Pancreas (tissue), 10 donors: Measurements from ENCODE around the gene MAP3K8. TPM values are rescaled to one million over a fixed set of nuclear protein-coding genes. Genes with fewer than 3 reads are reported as not detected.
"Not testable (repeated sequence)": the region's sequence is repeated elsewhere in the genome, so short reads cannot be mapped to it uniquely, and the experiment has no call there.

Experiments used
- ATAC-seq, 4 donors: fragments of 200-7000 bp; cut with Tn5 transposase; one replicate each; pipeline versions ENCODE4 v1.8.0 to v1.9.1; 2020; ENCODE audit warnings: mild to moderate bottlenecking in 4 of 4, moderate library complexity in 4 of 4
- DNase-seq, 6 donors: peaks; one replicate each; pipeline ENCODE4 v3.0.0-alpha.2; 2020
- FAIRE-seq: peaks from 2 replicates; lab custom pipeline; 2012; peaks lifted over from hg19 to GRCh38; lab: Jason Lieb, UNC
- H3K27ac ChIP-seq, 4 donors: fragments of 200-600 bp; sonication (generic); 1 replicate in 3 of 4; 2 replicates in 1 of 4; pipeline versions ENCODE4 v1.5.0 to v1.8.0; 2020
- H3K27me3 ChIP-seq, 4 donors: fragments of 200-600 bp; one replicate each; pipeline ENCODE4 v1.8.0; 2021
- H3K36me3 ChIP-seq, 3 donors: fragments of 200-600 bp; sonication (generic) in 1 of 3; one replicate each; pipeline versions ENCODE4 v1.5.0 to v1.8.0; 2020 to 2021
- H3K4me1 ChIP-seq, 3 donors: fragments of 200-600 bp; one replicate each; pipeline ENCODE4 v1.8.0; 2021
- H3K4me3 ChIP-seq, 4 donors: fragments of 200-600 bp; sonication (generic) in 2 of 4; one replicate each; pipeline versions ENCODE4 v1.5.0 to v1.8.0; 2020 to 2021
- H3K9me3 ChIP-seq, 4 donors: fragments of 200-600 bp; one replicate each; pipeline ENCODE4 v1.8.0; 2021
- CTCF ChIP-seq, 4 donors: fragments of 200-600 bp; sonication (generic) in 3 of 4; IDR thresholded peaks; one replicate each; pipeline versions ENCODE4 v1.5.0 to v1.8.0; 2021; ENCODE audit warnings: antibody characterized with exemption in 4 of 4
- WGBS, 2 donors: extraction: QIAGEN DNeasy Blood & Tissue Kit; methylation state at CpG; one replicate each; pipeline ENCODE4 v1.1.7; 2013; 5-methylcytosine and 5-hydroxymethylcytosine counted together
- intact Hi-C, 3 donors: fragments of 100-400 bp; cut with DNase I; formaldehyde crosslinking; loops; one replicate each; pipeline versions ENCODE4 v1.11.1 to v1.14.2; 2022
- polyA plus RNA-seq, 2 donors: library from polyadenylated mRNA; stranded (reverse); fragments of 200-250 nt; gene quantifications; one replicate each; pipeline ENCODE4 v1.2.3, GENCODE V29; 2013
- total RNA-seq, 6 donors: library from RNA; stranded (reverse); fragmentation: NEBNext Ultra II Directional in 4 of 6; extraction: Animal tissue kit (Norgen Biotek cat#: 25700) in 4 of 6; gene quantifications; one replicate each; pipeline versions ENCODE4 v1.2.1 to v1.2.4, GENCODE V29; 2021 to 2023
- donor health status: healthy with polysubstance abuse.
- donor health status: DM: no; HTN: no; CAD: no; lungs with moderate emphysema.
- donor health status: DM: no; HTN: no; CAD: no.
- donor health status: control.
- donor health status: control.
- donor health status: Bipolar disorder and iron deficiency.
- donor health status: DM: yes; HTN: yes; CAD: no.
- donor health status: DM: no; HTN: no; CAD: no.
- donor health status: DM: no; HTN: no; CAD: no.
- donor health status: DM: yes; HTN: yes; CAD: no.

MAP3K8 gene
- total and polyA plus RNA-seq, 8 donors = 2.8 to 13.0 (median 5.3) TPM

DNA sequence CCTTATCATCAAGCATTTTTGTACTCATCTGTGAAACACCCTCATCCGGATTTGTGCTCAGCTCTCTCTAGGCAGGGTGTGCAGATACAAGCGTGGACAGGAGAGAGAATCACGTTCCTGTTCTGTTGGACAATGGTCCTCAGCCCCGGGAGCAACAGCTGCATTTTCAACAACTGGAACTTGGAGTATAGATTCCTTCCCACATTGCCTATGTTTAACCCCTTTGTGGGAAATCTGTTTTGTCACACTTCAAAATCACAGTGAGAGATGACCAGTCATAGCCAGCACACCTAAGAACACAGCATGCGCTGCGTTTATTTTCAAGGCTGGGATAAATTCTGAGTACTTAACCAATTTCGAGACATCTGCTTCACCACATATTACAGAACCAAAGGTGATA lies 32.5 kb downstream of the MAP3K8 start:
- no peaks in the 10 kb centered on the region for H3K9me3 ChIP-seq
- H3K27me3 ChIP-seq = no peaks in the 10 kb centered on the region
- H3K27ac ChIP-seq = no peak overlapping the region
- ATAC-seq = no peak
- FAIRE-seq = no peak
- TF ChIP-seq CTCF (IDR thresholded peaks at IDR 0.05) = no peak
- no peak overlapping the region for H3K4me3 ChIP-seq
- H3K4me1 ChIP-seq = no peaks in the 10 kb centered on the region
- no peaks in the 10 kb centered on the region for H3K36me3 ChIP-seq
- WGBS, 2 donors = 56 to 61% methylated on average over 7 of the region's 7 CpGs
- no peak for DNase-seq
- intact Hi-C loops = no loop called here

DNA sequence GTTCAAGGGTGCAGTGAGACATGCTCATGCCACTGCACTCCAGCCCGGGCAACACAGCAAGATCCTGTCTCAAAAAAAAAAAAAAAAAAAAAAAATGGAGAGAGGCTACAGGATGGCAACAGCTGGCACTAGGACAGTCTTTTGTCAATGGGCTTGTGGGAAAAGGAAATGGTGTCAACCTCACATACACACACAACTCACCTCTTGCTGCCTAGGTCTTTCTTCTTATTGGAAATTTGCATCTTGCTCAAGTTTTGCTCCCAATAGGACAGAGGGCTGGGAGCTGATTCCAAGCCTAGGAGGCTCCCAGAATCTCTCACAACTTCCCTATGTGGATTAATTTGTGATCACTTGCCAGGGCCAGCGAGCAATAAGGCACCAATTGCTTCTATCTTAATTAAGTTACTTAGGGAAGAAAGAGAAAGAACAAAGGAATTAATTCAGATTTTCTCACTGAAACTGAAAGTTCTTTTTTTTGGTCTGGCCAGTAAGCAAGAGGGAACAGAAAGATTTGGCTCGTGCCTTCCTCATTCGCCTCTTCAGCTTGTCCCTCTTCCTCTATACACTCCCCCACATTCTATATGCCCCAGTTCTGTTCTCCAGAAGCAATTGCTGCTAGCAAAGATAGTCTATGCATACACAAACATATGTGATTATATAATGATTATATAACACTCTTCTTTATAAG lies 33.8 kb downstream of the MAP3K8 start:
- DNase-seq = no peak
- no peak for FAIRE-seq
- H3K9me3 ChIP-seq = no peaks in the 10 kb centered on the region
- H3K27ac ChIP-seq = no peak overlapping the region
- H3K4me1 ChIP-seq = no peaks in the 10 kb centered on the region
- no peaks in the 10 kb centered on the region for H3K27me3 ChIP-seq
- no peak overlapping the region for H3K4me3 ChIP-seq
- intact Hi-C loops = no loop called here
- WGBS, 2 donors = 84 to 93% methylated on average over 4 of the region's 4 CpGs
- no peak for TF ChIP-seq CTCF (IDR thresholded peaks at IDR 0.05)
- H3K36me3 ChIP-seq = no peaks in the 10 kb centered on the region
- ATAC-seq = peak in 1 of 4 donors; percentile 62

- intact Hi-C loops = no loop called here
- H3K4me3 ChIP-seq = no peak overlapping the region
- H3K27me3 ChIP-seq = no peaks in the 10 kb centered on the region
- no peak overlapping the region for H3K27ac ChIP-seq
- no peak for FAIRE-seq
- no peak for TF ChIP-seq CTCF (IDR thresholded peaks at IDR 0.05)
- no peak for DNase-seq
- WGBS, 2 donors = 69 to 77% methylated on average over 4 of the region's 4 CpGs
- no peaks in the 10 kb centered on the region for H3K36me3 ChIP-seq
- H3K9me3 ChIP-seq = no peaks in the 10 kb centered on the region
- ATAC-seq = no peak
- H3K4me1 ChIP-seq = no peaks in the 10 kb centered on the region
These were observed 38.6 kb downstream of the MAP3K8 start for GRCh38 chr10:30472414-30473155.

DNA sequence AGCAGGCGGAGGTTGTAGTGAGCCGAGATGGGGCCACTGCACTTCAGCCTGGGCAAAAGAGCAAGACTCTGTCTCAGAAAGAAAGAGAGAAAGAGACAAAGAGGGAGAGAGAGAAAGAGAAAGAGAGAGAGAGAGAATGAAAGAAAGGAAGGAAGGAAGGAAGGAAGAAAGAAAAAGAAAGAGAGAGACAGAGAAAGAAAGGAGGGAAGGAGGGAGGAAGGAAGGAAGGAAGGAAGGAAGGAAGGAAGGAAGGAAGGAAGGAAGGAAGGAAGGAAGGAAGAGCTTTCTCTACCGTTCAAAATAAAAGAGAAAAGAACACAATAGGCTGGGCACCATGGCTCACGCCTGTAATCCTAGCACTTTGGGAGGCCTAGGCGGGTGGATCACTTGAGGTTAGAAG lies 41.5 kb downstream of the MAP3K8 start:
- ATAC-seq, H3K9me3 ChIP-seq, H3K27ac ChIP-seq, FAIRE-seq, intact Hi-C loops, H3K36me3 ChIP-seq, DNase-seq, H3K27me3 ChIP-seq, H3K4me3 ChIP-seq, H3K4me1 ChIP-seq: not testable (repeated sequence)
- WGBS, 2 donors = 61 to 72% methylated on average over 5 of the region's 5 CpGs

- Histone ChIP-seq H3K27ac (no peak overlapping the region), H3K27me3 (no peaks in the 10 kb centered on the region), H3K9me3 (no peaks in the 10 kb centered on the region), H3K4me3 (no peak overlapping the region), H3K36me3 (no peaks in the 10 kb centered on the region), H3K4me1 (no peaks in the 10 kb centered on the region)
- no peak for FAIRE-seq
- WGBS, 2 donors = 84 to 88% methylated on average over 18 of the region's 18 CpGs
- intact Hi-C loops = no loop called here
- ATAC-seq = no peak
- DNase-seq = no peak
- TF ChIP-seq CTCF (IDR thresholded peaks at IDR 0.05) = no peak
These were observed 42.6 kb downstream of the MAP3K8 start for GRCh38 chr10:30476511-30477155.

DNA sequence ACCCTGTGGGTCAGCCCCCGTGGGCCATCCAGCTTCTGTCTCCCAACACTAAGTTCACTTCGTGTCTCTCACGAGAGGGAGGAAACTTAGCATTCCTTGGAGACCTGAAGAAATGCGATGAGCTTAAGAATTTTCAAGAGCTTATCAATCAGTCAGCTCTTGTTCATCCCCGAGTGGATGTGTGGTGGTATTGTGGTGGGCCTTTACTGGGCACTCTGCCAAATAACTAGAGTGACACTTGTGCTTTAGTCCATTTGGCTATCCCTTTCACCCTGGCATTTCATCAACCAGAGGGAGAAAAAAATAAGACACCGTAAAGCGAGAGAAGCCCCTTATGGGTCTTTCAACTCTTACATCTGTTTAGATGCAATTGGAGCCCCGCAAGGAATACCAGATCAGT lies 45.5 kb downstream of the MAP3K8 start:
- H3K4me1 ChIP-seq, H3K27me3 ChIP-seq, ATAC-seq, DNase-seq, H3K9me3 ChIP-seq, H3K27ac ChIP-seq, H3K36me3 ChIP-seq, intact Hi-C loops, FAIRE-seq, H3K4me3 ChIP-seq: not testable (repeated sequence)
- 75 to 77% methylated on average over 8 of the region's 8 CpGs for WGBS, 2 donors
